Muscle layer of duodenum (tissue), 2 donors: ENCODE results near the gene FUT6.

ENCODE experiments used
- H3K27ac ChIP-seq: one replicate; pipeline ENCODE4 v1.7.0; 2013; ENCODE audit warnings: mild to moderate bottlenecking, low read length
- H3K27me3 ChIP-seq: one replicate; pipeline ENCODE4 v1.7.0; 2013; ENCODE audit warnings: low read depth, mild to moderate bottlenecking, control low read depth, low read length
- H3K36me3 ChIP-seq, 2 donors: one replicate each; pipeline ENCODE4 v1.7.0; 2013; ENCODE audit warnings: low read length in 2 of 2, control low read depth in 1 of 2, mild to moderate bottlenecking in 1 of 2; ENCODE audit not compliant: insufficient read depth in 2 of 2, control insufficient read depth in 1 of 2
- H3K4me1 ChIP-seq, 2 donors: one replicate each; pipeline ENCODE4 v1.7.0; 2013; ENCODE audit warnings: low read length in 2 of 2, mild to moderate bottlenecking in 2 of 2, control low read depth in 1 of 2, moderate library complexity in 1 of 2; ENCODE audit not compliant: insufficient read depth in 2 of 2, control insufficient read depth in 1 of 2
- H3K4me3 ChIP-seq, 2 donors: one replicate each; pipeline ENCODE4 v1.7.0; 2013; ENCODE audit warnings: low read length in 2 of 2, low read depth in 1 of 2, mild to moderate bottlenecking in 1 of 2
- H3K9me3 ChIP-seq, 2 donors: one replicate each; pipeline ENCODE4 v1.7.0; 2013; ENCODE audit warnings: low read length in 2 of 2, control low read depth in 1 of 2, mild to moderate bottlenecking in 1 of 2; ENCODE audit not compliant: control insufficient read depth in 1 of 2
- donor health status: healthy.

FUT6 gene

DNA sequence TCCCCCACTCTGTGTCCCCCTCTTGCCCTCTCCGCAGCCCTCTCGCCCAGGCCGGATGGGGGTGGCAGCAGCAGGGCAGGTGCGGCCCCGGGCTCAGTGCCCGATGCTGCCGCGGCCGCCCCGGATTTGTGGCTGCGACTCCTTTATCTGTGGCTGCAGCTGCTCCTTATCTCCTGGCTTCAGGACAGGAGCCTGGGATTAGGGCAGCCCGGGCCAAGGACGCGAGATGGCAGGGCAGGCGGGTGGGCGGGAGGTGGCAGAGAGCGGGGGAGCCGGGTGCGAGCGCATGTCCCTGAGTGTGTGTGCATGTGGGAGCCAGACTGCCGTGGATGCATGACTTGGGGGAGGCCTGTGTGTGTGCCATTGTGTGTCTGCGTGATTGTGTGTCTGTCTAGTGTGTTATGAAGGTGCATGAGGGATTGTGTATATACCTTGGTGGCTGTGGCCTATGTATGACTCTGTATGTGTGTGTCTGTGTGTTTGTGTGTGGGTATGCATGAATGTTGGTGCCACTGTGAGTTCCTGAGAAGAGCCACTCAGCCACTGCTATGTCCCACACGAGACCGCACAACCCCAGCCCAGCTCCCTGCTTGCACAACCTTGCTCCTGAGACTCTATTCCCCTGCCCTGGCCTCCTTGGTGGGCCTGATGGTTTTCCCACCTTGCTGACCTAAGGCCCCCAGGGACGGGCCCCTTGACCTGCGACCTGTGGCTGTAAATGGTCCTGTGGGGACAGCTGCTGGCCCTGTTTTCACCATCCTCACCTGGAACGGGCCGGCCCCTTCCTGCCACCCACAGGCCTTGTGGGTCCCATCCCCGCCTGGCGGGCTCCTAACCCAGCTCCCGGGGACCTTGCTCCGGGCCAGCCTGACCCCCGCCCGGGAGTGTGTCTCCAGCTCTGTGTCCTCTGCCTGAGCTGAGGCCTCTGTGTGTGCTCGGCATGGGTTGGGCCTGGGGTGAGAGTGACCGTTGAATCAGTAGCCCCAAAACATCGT, 40.0 kb downstream of the FUT6 start:
- Histone ChIP-seq H3K27ac (no peak overlapping the region), H3K36me3 (no peaks in the 10 kb centered on the region), H3K27me3 (peaks cover 7% of the 10 kb centered on the region), H3K4me1 (peaks cover 0 to 6% of the 10 kb centered on the region in 2 donors), H3K4me3 (no peak overlapping the region), H3K9me3 (no peaks in the 10 kb centered on the region)

DNA sequence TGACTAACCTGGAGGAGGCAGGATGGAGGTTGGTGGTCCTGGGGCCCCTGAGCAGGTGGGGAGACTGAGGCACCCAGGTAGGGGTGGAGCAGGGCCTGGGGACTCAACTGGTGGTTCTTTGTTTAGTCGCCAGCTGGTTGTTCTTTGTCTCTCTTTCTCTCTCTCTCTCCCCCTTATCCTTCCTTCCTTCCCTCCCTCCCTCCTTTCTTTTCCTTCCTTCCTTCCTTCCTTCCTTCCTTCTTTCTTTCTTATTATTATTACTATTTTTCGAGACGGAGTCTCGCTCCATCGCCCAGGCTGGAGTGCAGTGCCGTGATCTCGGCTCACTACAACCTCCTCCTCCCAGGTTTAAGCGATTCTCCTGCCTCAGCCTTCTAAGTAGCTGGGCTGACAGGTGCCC, 41.3 kb downstream of the FUT6 start:
- H3K27me3 ChIP-seq: peaks cover 7% of the 10 kb centered on the region
- H3K9me3 ChIP-seq: no peaks in the 10 kb centered on the region
- no peaks in the 10 kb centered on the region for H3K36me3 ChIP-seq
- H3K27ac ChIP-seq: no peak overlapping the region
- no peaks in the 10 kb centered on the region for H3K4me1 ChIP-seq
- H3K4me3 ChIP-seq: no peak overlapping the region

DNA sequence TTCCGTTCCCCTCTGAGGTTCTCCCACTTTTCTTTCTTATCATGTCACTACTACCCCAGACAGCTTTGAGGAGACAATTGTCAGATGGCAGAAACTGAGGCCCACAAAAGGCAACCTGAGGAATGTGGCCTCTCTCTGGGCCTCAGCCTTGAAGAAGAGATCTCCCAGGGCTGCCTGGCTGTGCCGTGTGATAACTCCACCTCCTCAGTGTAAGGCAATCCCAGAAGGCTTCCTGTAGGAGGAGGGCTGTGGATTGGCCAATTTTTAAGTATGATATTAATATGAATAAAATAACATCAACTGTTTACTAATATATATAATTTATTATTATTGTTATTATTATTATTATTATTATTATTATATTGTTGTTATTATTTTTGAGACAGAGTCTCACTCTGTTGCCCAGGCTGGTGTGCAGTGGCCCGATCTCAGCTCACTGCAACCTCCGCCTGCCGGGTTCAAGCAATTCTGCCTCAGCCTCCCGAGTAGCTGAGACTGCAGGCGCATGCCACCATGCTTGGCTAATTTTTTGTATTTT, 44.1 kb downstream of the FUT6 start:
- Histone ChIP-seq H3K9me3 (no peaks in the 10 kb centered on the region), H3K27me3 (no peaks in the 10 kb centered on the region), H3K4me1 (no peaks in the 10 kb centered on the region), H3K27ac (no peak overlapping the region), H3K4me3 (no peak overlapping the region), H3K36me3 (no peaks in the 10 kb centered on the region)

DNA sequence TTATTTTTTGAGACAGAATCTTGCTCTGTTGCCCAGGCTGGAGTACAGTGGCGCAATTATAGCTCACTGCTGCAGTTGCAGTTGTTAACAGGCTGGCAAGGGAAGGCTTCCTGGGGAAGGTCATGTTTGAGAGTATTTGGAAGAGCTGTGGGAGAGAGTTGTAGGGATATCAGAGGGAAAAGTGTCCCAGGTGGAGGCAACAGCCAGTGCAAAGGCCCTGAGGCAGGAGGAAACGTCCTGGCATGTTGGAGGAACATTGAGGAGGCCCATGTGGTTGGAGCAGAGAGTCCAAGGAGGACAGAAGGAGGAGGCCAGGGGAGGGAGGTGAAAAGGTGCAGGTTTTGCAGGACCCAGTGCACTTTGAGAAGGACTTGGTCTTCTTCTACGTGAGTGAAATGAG, 46.3 kb downstream of the FUT6 start:
- H3K36me3 ChIP-seq: peaks cover 12 to 17% of the 10 kb centered on the region in 2 donors
- no peak overlapping the region for H3K4me3 ChIP-seq
- H3K4me1 ChIP-seq: peaks cover 0 to 7% of the 10 kb centered on the region in 2 donors
- H3K27me3 ChIP-seq: no peaks in the 10 kb centered on the region
- no peaks in the 10 kb centered on the region for H3K9me3 ChIP-seq
- no peak overlapping the region for H3K27ac ChIP-seq

DNA sequence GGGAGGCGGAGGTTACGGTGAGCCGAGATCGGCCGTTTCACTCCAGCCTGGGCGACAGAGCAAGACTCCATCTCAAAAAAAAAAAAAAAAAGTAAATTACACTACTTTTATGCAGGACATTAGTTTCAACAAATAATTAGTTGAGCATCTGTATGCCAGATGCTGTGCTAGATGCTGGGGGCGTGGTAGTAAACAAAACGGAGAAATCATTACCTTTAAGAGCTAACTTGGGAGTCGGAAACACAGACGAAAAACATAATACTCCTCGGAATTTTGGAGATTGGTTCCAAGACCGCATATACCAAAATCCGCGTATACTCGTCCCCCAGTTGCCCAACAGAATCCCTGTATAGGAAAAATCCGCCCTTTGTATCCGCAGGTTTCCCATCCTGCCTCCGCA, 47.3 kb downstream of the FUT6 start:
- H3K27me3 ChIP-seq: no peaks in the 10 kb centered on the region
- peaks cover 0 to 7% of the 10 kb centered on the region in 2 donors for H3K4me1 ChIP-seq
- H3K4me3 ChIP-seq: no peak overlapping the region
- peaks cover 19 to 27% of the 10 kb centered on the region in 2 donors for H3K36me3 ChIP-seq
- H3K9me3 ChIP-seq: no peaks in the 10 kb centered on the region
- no peak overlapping the region for H3K27ac ChIP-seq

DNA sequence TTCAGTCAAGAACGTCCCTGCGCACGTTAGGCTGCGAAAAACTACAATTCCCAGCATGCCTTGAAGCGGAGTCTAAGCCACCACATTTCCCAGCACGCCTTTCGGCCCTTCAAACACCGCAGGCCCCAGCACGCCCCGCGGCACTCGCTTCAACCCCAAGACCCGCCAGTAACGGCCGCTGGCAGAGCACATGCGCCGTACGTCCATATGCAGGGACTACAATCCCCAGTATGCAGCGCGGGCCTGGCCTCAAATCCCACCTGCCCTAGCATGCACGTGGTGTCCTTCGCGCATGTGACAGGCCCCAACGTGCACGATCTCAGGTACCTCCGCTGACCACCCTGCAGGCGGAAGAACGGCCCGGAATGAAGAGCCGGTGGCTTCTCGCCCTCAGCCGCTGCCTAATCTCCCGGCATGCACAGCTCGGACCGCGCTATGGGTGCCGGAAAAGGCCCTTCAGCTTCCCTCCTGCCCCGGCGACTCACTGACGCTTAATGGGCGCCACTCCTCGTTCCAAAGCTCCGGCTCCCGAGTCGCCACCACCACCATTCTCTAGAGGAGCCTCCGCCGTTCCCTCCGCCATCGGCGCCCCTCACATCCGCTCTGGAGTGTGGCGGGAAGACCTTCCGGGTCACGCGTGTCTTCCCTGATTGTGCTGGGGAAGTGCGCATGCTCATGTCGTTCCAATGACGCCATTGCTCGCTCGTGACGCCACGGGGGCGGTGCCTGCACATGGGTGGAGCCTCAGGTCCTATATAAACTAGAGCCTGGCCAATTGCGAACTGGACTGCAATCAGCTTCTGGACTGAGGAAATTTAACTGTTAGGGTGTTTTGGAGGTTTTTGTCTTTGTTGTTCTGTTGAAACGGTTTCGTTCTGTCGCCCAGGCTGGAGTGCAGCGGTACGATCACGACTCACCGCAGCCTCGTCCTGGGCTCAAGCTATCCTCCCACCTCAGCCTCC, 48.7 kb downstream of the FUT6 start, which contains the start of gene DUS3L:
DUS3L (minus strand) TSS at position 605 of the 962 bp plus-strand sequence; CDS start at position 583, 22 bp downstream.
- peak within 1 kb of the TSS; percentile 74 to 83 for H3K4me3 ChIP-seq
- H3K27ac ChIP-seq: peak within 1 kb of the TSS; percentile 96
- H3K9me3 ChIP-seq: no peaks in the 10 kb centered on the region
- H3K36me3 ChIP-seq: peaks cover 30 to 41% of the 10 kb centered on the region in 2 donors
- peaks cover 0 to 7% of the 10 kb centered on the region in 2 donors for H3K4me1 ChIP-seq
- H3K27me3 ChIP-seq: no peaks in the 10 kb centered on the region

DNA sequence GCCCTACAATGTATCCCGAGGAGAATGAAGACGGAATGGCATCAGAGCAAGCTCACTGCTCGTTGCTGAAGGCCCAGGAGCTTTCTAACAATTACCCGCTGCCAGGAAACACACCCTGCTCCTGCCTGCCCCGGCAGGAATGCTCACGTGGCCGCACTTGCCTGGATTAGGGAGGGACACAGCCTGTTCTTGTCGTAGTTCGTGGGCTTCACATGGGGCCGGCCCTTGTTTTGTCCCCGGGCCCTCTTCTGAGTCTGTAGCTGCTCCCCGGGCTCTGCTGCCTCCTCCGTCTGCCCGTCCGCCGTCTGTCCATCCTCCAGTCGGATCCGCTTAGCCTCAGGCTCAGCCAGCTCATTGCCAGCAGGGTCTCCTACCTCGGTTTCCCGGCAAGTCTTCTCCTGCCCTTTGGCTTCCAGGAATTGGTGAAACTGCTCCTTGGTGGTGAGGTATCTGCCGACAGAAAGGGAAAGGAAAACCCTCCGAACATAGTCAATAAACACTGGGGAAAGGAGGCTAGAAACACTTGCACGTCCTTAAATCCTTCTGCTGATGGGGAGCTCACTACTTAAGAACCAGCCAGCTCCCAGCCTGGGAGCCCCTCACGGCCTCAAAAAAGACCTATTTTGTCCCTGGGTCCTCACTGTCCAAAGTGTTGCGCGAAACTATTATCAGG, 49.5 kb downstream of the FUT6 start:
- Histone ChIP-seq H3K9me3 (no peaks in the 10 kb centered on the region), H3K4me1 (peaks cover 0 to 7% of the 10 kb centered on the region in 2 donors), H3K4me3 (peak overlapping the region; percentile 74 to 83), H3K36me3 (peaks cover 30 to 49% of the 10 kb centered on the region in 2 donors), H3K27ac (peak overlapping the region; percentile 96), H3K27me3 (no peaks in the 10 kb centered on the region)

DNA sequence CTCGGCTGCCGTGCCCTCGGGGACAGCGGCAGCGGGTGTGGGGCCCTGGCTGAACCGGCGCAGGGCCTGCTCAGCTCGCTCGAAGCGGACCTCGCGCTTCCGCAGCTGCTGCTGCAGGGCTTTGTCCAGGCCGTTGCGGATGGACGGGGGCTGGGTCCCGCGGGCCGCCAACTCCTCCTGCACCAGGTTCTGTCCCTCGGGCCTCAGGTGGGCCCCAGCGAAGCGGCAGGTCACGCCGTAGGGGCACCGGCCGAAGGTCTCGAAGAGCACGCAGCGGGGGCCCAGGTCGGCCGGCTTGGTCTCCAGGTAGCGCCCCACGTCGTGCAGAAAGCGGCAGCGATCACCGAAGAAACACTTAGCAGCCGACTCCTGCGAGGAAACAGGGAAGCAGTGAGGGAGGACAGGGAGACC, 50.1 kb downstream of the FUT6 start:
- H3K27ac ChIP-seq: no peak overlapping the region
- H3K4me1 ChIP-seq: peaks cover 0 to 7% of the 10 kb centered on the region in 2 donors
- H3K9me3 ChIP-seq: no peaks in the 10 kb centered on the region
- H3K36me3 ChIP-seq: peaks cover 30 to 56% of the 10 kb centered on the region in 2 donors
- no peaks in the 10 kb centered on the region for H3K27me3 ChIP-seq
- H3K4me3 ChIP-seq: no peak overlapping the region

DNA sequence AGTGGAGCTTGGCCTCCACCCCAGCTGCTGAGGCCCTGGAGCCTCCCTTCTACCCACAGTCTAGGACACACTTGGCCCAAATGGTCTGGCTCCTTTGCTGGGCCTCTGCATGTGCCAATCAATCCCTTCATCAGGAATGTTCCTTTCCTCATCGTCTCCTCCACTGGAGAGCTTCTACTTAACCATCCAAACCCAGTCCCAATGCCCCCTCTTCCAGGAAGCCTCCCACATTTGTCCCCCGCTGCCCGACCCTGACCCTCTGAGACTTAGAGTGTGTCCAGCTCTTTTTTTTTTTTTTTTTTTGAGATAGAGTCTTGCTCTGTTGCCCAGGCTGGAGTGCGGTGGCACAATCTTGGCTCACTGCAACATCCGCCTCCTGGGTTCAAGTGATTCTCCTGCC, 51.1 kb downstream of the FUT6 start:
- Histone ChIP-seq H3K4me3 (no peak overlapping the region), H3K4me1 (peaks cover 0 to 7% of the 10 kb centered on the region in 2 donors), H3K27ac (no peak overlapping the region), H3K9me3 (no peaks in the 10 kb centered on the region), H3K36me3 (peaks cover 30 to 61% of the 10 kb centered on the region in 2 donors), H3K27me3 (no peaks in the 10 kb centered on the region)

DNA sequence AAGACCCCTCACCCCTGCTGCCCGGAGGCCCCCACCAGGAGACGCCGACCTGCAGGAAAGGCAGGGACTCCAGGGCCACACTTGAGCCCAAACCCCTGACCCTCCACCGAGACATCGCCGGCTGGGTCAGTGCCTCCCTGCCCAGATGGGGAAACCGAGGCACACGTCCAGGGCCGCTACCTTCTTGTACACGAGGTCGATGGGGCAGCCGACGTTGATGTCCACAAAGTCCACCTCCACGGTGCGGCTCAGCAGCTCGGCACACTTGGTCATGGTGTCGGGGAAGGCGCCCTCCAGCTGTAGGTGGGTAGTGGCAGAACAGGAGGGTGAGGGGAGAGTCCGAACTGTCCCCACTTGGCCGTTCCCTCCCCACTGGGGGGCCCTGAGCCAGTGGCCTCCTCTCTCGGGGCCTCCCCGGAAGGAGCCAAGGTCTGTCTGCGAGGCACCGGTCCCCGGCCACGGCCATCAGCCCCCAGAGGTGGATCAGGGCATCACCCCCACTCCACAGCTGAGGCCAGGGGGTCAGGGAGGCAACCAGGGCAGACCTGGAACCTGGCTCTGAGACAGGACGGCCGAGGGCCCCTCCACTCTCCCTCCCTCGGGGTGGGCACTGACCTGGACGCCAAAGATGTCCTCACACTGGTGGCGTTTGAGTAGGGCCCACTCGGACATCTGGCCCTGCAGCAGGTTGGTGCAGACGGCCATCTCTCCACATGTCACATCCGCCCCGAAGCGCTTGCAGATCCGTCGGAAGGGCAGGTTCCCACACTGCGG, 51.9 kb downstream of the FUT6 start:
- H3K4me3 ChIP-seq: no peak overlapping the region
- H3K27ac ChIP-seq: no peak overlapping the region
- H3K4me1 ChIP-seq: peaks cover 0 to 7% of the 10 kb centered on the region in 2 donors
- H3K9me3 ChIP-seq: no peaks in the 10 kb centered on the region
- no peaks in the 10 kb centered on the region for H3K27me3 ChIP-seq
- peaks cover 30 to 61% of the 10 kb centered on the region in 2 donors for H3K36me3 ChIP-seq
